Cardiac muscle cell (in vitro differentiated cells and primary cell): ENCODE data around the gene AGFG2. TPM values are rescaled to one million over a fixed set of nuclear protein-coding genes. Genes with fewer than 3 reads are reported as not detected.

Experiments used
- DNase-seq, 2 donors: peaks; one replicate each; pipeline versions ENCODE4 v3.0.0 to v3.0.0-alpha.2; 2010 to 2017; ENCODE audit warnings: low read depth in 1 of 2, low spot score in 1 of 2
- H3K27ac ChIP-seq: fragments of 200-600 bp; sonication (generic); 2 replicates; pipeline ENCODE4 v1.5.1; 2016
- H3K27me3 ChIP-seq: fragments of 200-600 bp; sonication (generic); 2 replicates; pipeline ENCODE4 v1.6.0; 2016; ENCODE audit warnings: control low read depth
- H3K36me3 ChIP-seq: fragments of 200-600 bp; sonication (generic); 2 replicates; pipeline ENCODE4 v1.5.1; 2016; ENCODE audit warnings: control low read depth
- H3K4me1 ChIP-seq: fragments of 200-600 bp; sonication (generic); 2 replicates; pipeline ENCODE4 v1.8.1; 2017; ENCODE audit warnings: low read depth, mild to moderate bottlenecking, mixed run types
- H3K4me3 ChIP-seq: fragments of 200-600 bp; sonication (generic); 2 replicates; pipeline ENCODE4 v1.5.1; 2016; ENCODE audit warnings: mild to moderate bottlenecking
- H3K9me3 ChIP-seq: fragments of 200-600 bp; sonication (generic); 2 replicates; pipeline ENCODE4 v1.5.1; 2017; ENCODE audit warnings: low read depth, mild to moderate bottlenecking, control low read depth
- CTCF ChIP-seq: IDR thresholded peaks from 2 replicates; pipeline ENCODE4 v1.5.1; 2012; ENCODE audit warnings: low read depth, mild to moderate bottlenecking, low read length
- polyA plus RNA-seq: library from polyadenylated mRNA; unstranded; fragments of >200 nt; fragmentation: Nextera tagmentation; extraction: Ambion mirVana; gene quantifications from 2 replicates; pipeline ENCODE4 v1.2.1, GENCODE V29; 2016
- total RNA-seq: library from RNA; depleted of rRNA; stranded (reverse); fragments of >200 nt; gene quantifications from 2 replicates; pipeline ENCODE4 v1.2.3, GENCODE V29; 2016

The AGFG2 gene
- total and polyA plus RNA-seq, 2 experiments from 2014 or later, result 17.0 to 21.7 TPM

GRCh38 chr7:100506356-100506923 lies 32.6 kb upstream of the AGFG2 start:
- no peaks in the 10 kb centered on the region for H3K9me3 ChIP-seq
- no peaks in the 10 kb centered on the region for H3K36me3 ChIP-seq
- H3K27ac ChIP-seq, result no peak overlapping the region
- H3K4me1 ChIP-seq, result no peaks in the 10 kb centered on the region
- H3K27me3 ChIP-seq, result no peaks in the 10 kb centered on the region
- no peak overlapping the region for H3K4me3 ChIP-seq
- no peak for TF ChIP-seq CTCF
- no peak for DNase-seq

DNA sequence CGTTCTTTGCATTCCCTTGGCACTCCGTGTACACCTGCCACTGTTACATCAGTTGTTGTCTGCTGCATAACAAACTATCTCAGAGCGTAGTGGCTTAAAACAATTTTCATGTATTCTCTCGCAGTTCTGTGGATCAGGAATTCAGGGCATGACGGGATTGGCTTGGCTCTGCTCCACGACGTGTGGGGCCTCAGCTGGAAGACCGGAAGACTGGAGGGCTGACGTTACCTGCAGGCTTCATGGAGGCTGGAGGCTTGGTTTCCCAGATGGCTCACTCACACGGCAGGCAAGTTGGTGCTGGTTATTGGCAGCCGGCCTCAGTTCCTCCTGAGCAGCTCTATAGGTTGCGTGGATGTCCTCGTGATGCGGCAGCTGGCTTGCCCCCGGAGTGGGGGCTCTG lies 29.8 kb upstream of the AGFG2 start:
- Histone ChIP-seq H3K9me3 (no peaks in the 10 kb centered on the region), H3K27me3 (no peaks in the 10 kb centered on the region), H3K36me3 (no peaks in the 10 kb centered on the region), H3K4me1 (no peaks in the 10 kb centered on the region), H3K4me3 (no peak overlapping the region), H3K27ac (no peak overlapping the region)
- TF ChIP-seq CTCF, result no peak
- peak in 1 of 2 donors; percentile 94 for DNase-seq

DNA sequence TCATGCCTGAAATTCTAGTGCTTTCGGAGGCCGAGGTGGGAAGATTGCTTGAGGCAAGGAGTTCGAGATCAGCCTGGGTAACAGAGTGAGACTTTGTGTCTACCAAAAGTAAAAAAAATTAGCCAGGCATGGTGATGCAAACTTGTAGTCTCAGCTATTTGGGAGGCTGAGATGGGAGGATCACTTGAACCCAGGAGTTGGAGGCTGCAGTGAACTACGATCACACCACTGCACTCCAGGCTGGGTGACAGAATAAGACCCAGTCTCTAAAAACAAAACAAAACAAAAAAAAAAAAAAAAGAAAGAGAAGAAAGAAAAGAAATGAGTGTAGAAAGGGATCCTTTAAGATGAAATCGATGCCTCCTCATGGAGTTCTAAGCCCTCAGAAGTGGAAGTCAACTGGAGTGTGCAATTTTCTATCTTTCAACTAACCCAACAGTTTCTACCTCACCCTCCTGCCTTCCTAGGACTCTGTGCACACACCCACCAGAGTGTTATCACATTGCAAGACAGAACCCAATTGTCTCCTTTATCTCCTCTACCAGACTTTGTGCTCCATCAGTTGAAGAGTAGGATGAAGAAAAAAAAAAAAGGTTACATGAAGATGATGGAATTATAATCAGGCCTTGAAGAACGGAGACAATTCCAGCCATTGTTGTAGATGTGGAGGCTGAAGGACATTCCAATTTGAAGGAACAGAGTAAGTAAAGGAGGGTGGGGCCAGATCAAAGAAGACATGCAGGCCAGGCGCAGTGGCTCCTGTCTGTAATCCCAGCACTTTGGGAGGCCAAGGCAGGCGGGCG lies 28.4 kb upstream of the AGFG2 start:
- Histone ChIP-seq H3K9me3 (no peaks in the 10 kb centered on the region), H3K4me1 (no peaks in the 10 kb centered on the region), H3K27ac (no peak overlapping the region), H3K36me3 (no peaks in the 10 kb centered on the region), H3K4me3 (no peak overlapping the region), H3K27me3 (no peaks in the 10 kb centered on the region)
- TF ChIP-seq CTCF, result no peak
- DNase-seq, result no peak

DNA sequence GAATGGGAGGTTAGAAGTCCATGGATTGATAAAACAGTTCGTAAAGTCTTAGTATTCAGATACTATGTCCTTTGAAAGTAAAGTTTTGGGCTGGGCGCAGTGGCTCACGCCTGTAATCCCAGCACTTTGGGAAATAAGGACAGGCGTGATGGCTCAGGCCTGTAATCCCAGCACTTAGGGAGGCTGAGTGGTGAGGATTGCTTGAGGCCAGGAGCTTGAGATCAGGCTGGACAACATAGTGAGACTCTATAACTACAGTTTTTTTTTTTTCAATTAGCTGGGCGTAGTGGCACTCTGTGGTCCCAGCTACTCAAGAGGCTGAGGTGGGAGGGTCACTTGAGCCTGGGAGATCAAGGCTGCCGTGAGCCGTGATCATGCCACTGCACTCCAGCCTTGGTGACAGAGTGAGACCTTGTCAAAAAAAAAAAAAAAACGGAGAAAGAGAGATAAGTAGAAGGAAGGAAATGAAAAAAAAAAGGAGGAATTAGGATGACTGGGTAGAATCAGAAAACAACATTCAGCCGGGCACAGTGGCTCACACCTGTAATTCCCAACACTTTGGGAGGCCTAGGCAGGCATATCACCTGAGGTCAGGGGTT lies 25.7 kb upstream of the AGFG2 start:
- DNase-seq, result no peak
- Histone ChIP-seq H3K4me3 (no peak overlapping the region), H3K4me1 (no peaks in the 10 kb centered on the region), H3K27ac (no peak overlapping the region), H3K36me3 (no peaks in the 10 kb centered on the region), H3K27me3 (no peaks in the 10 kb centered on the region), H3K9me3 (no peaks in the 10 kb centered on the region)
- no peak for TF ChIP-seq CTCF

- Histone ChIP-seq H3K27me3 (no peaks in the 10 kb centered on the region), H3K27ac (no peak overlapping the region), H3K9me3 (no peaks in the 10 kb centered on the region), H3K36me3 (no peaks in the 10 kb centered on the region), H3K4me3 (no peak overlapping the region), H3K4me1 (no peaks in the 10 kb centered on the region)
- DNase-seq, result peak in 1 of 2 donors; percentile 77
- TF ChIP-seq CTCF, result no peak
Observed at GRCh38 chr7:100515072-100515532, 23.9 kb upstream of the AGFG2 start.
